Measurements from ENCODE around the gene PMS2.
"Not testable (repeated sequence)": the region's sequence is repeated elsewhere in the genome, so short reads cannot be mapped to it uniquely, and the experiment has no call there.

The PMS2 gene

GRCh38 chr7:6008668-6009611 is at the start of gene PMS2, which contains the start of gene AIMP2:
TSS of gene PMS2 (minus strand) at chr7:6009049. CDS start at chr7:6009019, 30 bp downstream.
TSS of gene AIMP2 (plus strand) at chr7:6009272. CDS start at chr7:6009364, 92 bp downstream.
- peak; percentile 89 for DNase-seq

GRCh38 chr7:6057316-6058129 is 48.7 kb upstream of the PMS2 start:
- DNase-seq, result no peak

- DNase-seq, result no peak
These were observed 47.8 kb upstream of the PMS2 start for GRCh38 chr7:6056616-6057015.

GRCh38 chr7:6051185-6051584 is 42.3 kb upstream of the PMS2 start:
- DNase-seq, result not testable (repeated sequence)

GRCh38 chr7:6049780-6050179 is 40.9 kb upstream of the PMS2 start:
- no peak for DNase-seq

GRCh38 chr7:6035686-6036085 is 26.8 kb upstream of the PMS2 start:
- no peak for DNase-seq

- DNase-seq, result no peak
These were observed 26.3 kb upstream of the PMS2 start for GRCh38 chr7:6035165-6035564.

GRCh38 chr7:6032641-6033040 is 23.8 kb upstream of the PMS2 start:
- no peak for DNase-seq

- no peak for DNase-seq
These were observed 23.3 kb upstream of the PMS2 start for GRCh38 chr7:6032167-6032566.

- DNase-seq, result no peak
These were observed 22.7 kb upstream of the PMS2 start for GRCh38 chr7:6031567-6031966.

GRCh38 chr7:6030988-6031387 is 22.1 kb upstream of the PMS2 start, which contains the start of gene ANKRD61:
TSS of gene ANKRD61 (plus strand) at chr7:6031376. CDS start at chr7:6031376, 0 bp downstream.
- DNase-seq, result no peak

GRCh38 chr7:6028563-6028962 is 19.7 kb upstream of the PMS2 start:
- DNase-seq, result no peak

GRCh38 chr7:6027806-6028365 is 19.0 kb upstream of the PMS2 start:
- no peak for DNase-seq

- DNase-seq, result no peak
These were observed 18.0 kb upstream of the PMS2 start for GRCh38 chr7:6026820-6027311.

- DNase-seq, result no peak
These were observed 17.4 kb upstream of the PMS2 start for GRCh38 chr7:6026011-6026819.

- DNase-seq, result no peak
These were observed 15.2 kb upstream of the PMS2 start for GRCh38 chr7:6023974-6024435.

- no peak for DNase-seq
These were observed 13.9 kb upstream of the PMS2 start for GRCh38 chr7:6022707-6023106.

- DNase-seq, result peak; percentile 50
These were observed 11.8 kb upstream of the PMS2 start for GRCh38 chr7:6020371-6021286.

- no peak for DNase-seq
These were observed 7.8 kb upstream of the PMS2 start for GRCh38 chr7:6016653-6016966.

GRCh38 chr7:6015917-6016652 is 7.2 kb upstream of the PMS2 start:
- DNase-seq, result no peak
